Ectodermal cell (in vitro differentiated cells): ENCODE measurements around the gene DUSP10.

Experiments
- H3K27ac ChIP-seq: 2 replicates; pipeline ENCODE4 v1.7.0; 2013; ENCODE audit warnings: mild to moderate bottlenecking, low read depth, low read length; ENCODE audit not compliant: insufficient read depth, poor library complexity, severe bottlenecking
- H3K27me3 ChIP-seq: 2 replicates; pipeline ENCODE4 v1.7.0; 2013; ENCODE audit warnings: mild to moderate bottlenecking, low read length; ENCODE audit not compliant: insufficient read depth, control insufficient read depth, poor library complexity, severe bottlenecking
- H3K36me3 ChIP-seq: one replicate; pipeline ENCODE4 v1.7.0; 2013; ENCODE audit warnings: low read length; ENCODE audit not compliant: control insufficient read depth, insufficient read depth
- H3K4me1 ChIP-seq: one replicate; pipeline ENCODE4 v1.7.0; 2013; ENCODE audit warnings: low read length; ENCODE audit not compliant: control insufficient read depth, insufficient read depth
- H3K4me3 ChIP-seq: 2 replicates; pipeline ENCODE4 v1.7.0; 2013; ENCODE audit warnings: low read depth, low read length, control low read depth; ENCODE audit not compliant: insufficient read depth
- H3K9me3 ChIP-seq: 2 replicates; pipeline ENCODE4 v1.7.0; 2013; ENCODE audit warnings: mild to moderate bottlenecking, low read length, moderate library complexity; ENCODE audit not compliant: control insufficient read depth
- WGBS, 2 experiments: methylation state at CpG; one replicate each; pipeline ENCODE4 v1.1.7; 2013; ENCODE audit warnings: missing lambda C conversion rate in 2 of 2; 5-methylcytosine and 5-hydroxymethylcytosine counted together

DUSP10 gene

DNA sequence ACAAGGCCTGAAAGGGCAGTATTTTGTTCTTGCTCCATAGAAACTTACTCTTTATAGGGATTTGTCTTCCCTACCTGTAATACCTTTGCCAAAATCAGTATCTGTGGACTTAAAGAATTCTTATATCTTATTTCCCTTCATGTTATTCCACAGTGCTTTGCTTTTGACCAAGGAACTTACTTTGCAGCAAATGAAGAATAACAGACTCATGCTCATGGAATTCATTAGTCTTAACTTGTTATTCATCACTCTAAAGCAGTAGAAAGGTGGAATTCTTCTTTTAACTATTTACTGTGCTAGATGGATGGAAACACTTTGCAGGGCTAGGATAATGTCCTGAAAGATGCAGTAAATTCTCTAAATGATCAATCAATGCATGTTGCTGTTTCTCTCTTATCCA is 45.9 kb downstream of the DUSP10 start:
- Histone ChIP-seq H3K27ac (no peak overlapping the region), H3K4me3 (no peak overlapping the region), H3K27me3 (no peaks in the 10 kb centered on the region), H3K9me3 (no peaks in the 10 kb centered on the region), H3K36me3 (no peaks in the 10 kb centered on the region), H3K4me1 (no peaks in the 10 kb centered on the region)

GRCh38 chr1:221695301-221695700 is 46.6 kb downstream of the DUSP10 start:
- WGBS, 2 experiments: 86 to 100% methylated on average over 1 of the region's 1 CpG
- no peaks in the 10 kb centered on the region for H3K4me1 ChIP-seq
- H3K36me3 ChIP-seq: no peaks in the 10 kb centered on the region
- H3K4me3 ChIP-seq: no peak overlapping the region
- H3K27me3 ChIP-seq: no peaks in the 10 kb centered on the region
- H3K9me3 ChIP-seq: no peaks in the 10 kb centered on the region
- H3K27ac ChIP-seq: no peak overlapping the region

GRCh38 chr1:221694109-221694508 is 47.8 kb downstream of the DUSP10 start:
- Histone ChIP-seq H3K27ac (no peak overlapping the region), H3K27me3 (no peaks in the 10 kb centered on the region), H3K9me3 (no peaks in the 10 kb centered on the region), H3K4me3 (no peak overlapping the region), H3K36me3 (no peaks in the 10 kb centered on the region), H3K4me1 (no peaks in the 10 kb centered on the region)

- H3K4me3 ChIP-seq: no peak overlapping the region
- no peaks in the 10 kb centered on the region for H3K36me3 ChIP-seq
- H3K9me3 ChIP-seq: no peaks in the 10 kb centered on the region
- H3K27ac ChIP-seq: no peak overlapping the region
- 88 to 100% methylated on average over 1 to 2 of the region's 2 CpGs for WGBS, 2 experiments
- H3K4me1 ChIP-seq: no peaks in the 10 kb centered on the region
- no peaks in the 10 kb centered on the region for H3K27me3 ChIP-seq
These were observed 48.8 kb downstream of the DUSP10 start for GRCh38 chr1:221693087-221693486.

DNA sequence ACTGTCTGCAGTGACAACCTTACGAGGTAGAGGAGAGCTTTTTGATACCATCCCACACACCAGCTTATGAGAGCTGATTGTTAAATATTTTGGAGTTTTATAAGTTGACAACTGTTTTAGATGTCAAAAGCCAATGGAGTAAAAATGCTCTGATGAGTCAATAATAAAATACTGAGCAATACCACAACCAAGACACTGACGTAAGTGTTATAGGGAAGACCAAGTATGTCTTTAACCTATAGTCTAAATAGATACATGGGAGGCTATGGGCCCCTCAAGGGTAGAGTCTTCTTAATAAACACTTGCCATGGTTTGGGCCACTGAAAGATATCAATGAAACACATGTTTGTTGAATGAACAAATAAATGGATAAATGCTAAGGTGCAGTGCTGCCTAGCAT is 49.2 kb downstream of the DUSP10 start:
- Histone ChIP-seq H3K4me3 (no peak overlapping the region), H3K4me1 (no peaks in the 10 kb centered on the region), H3K36me3 (no peaks in the 10 kb centered on the region), H3K27me3 (no peaks in the 10 kb centered on the region), H3K27ac (no peak overlapping the region), H3K9me3 (no peaks in the 10 kb centered on the region)
- 0% methylated on average over 1 of the region's 2 CpGs; no CpG with 5 or more reads in 1 of the 2 experiments for WGBS, 2 experiments

DNA sequence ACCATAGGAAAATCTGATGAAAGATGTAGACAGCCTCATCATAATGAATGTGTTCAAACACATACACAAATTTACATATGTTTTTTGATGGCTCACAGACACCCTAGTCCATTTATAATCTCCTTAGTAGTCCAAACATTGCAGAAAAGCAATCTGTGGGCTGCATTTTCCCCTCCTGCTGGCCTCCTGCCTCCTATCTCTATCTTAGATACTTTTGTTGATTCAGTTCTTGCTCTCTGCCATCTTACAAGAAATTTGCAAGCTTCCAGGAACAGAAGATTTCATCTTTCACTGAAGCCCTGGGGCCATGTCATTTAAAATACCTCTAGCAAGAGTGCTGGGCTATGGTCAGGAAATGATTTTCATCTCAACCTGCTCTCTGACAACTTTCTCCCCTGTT is 50.6 kb downstream of the DUSP10 start:
- Histone ChIP-seq H3K27me3 (no peaks in the 10 kb centered on the region), H3K27ac (no peak overlapping the region), H3K4me3 (no peak overlapping the region), H3K4me1 (no peaks in the 10 kb centered on the region), H3K36me3 (no peaks in the 10 kb centered on the region), H3K9me3 (no peaks in the 10 kb centered on the region)

GRCh38 chr1:221690858-221691257 is 51.0 kb downstream of the DUSP10 start:
- H3K4me1 ChIP-seq: no peaks in the 10 kb centered on the region
- no peaks in the 10 kb centered on the region for H3K9me3 ChIP-seq
- no peak overlapping the region for H3K4me3 ChIP-seq
- H3K36me3 ChIP-seq: no peaks in the 10 kb centered on the region
- no peak overlapping the region for H3K27ac ChIP-seq
- WGBS, 2 experiments: 100% methylated on average over 1 of the region's 1 CpG
- H3K27me3 ChIP-seq: no peaks in the 10 kb centered on the region

DNA sequence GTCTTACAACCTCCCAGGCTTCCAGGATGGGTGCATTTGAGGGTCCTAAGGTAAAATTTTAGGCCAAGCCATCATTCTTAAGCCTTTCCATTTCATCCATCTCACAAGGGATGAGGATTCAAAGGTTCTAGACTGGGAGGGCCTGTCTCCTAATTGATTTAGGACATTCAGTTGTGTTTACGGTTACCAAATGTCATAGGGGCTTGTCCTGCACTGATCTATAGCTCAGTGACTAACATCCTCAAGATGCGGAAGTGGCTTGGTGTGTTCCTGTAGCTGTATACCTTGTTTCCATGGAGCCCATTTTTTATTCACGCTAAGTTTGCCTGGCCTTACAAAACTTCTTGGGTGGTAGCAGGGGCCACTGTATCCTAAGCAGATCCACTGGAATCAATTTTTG is 52.8 kb downstream of the DUSP10 start:
- no peaks in the 10 kb centered on the region for H3K36me3 ChIP-seq
- H3K4me3 ChIP-seq: no peak overlapping the region
- H3K9me3 ChIP-seq: no peaks in the 10 kb centered on the region
- WGBS, 2 experiments: 94 to 98% methylated on average over 3 of the region's 3 CpGs
- H3K27ac ChIP-seq: no peak overlapping the region
- no peaks in the 10 kb centered on the region for H3K4me1 ChIP-seq
- no peaks in the 10 kb centered on the region for H3K27me3 ChIP-seq

DNA sequence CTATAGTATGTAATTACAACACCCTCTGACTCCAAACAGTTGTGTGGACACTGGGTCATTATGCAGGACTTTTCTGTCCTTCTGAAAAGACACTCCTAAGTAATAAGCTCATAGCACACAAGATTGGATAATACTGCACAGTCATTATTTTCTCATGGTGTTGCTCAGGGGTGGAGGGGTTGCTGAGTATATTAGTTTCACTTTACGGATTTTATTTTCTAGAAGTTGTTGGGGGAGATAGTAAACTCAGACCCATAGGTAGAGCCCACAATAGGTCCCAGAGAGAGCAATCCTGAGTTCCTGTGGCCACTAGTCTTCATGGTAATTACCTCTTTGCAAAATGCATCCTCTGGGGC is 53.4 kb downstream of the DUSP10 start:
- no peaks in the 10 kb centered on the region for H3K36me3 ChIP-seq
- no peak overlapping the region for H3K27ac ChIP-seq
- H3K4me1 ChIP-seq: no peaks in the 10 kb centered on the region
- WGBS, 2 experiments: 87 to 100% methylated on average over 1 of the region's 1 CpG
- no peak overlapping the region for H3K4me3 ChIP-seq
- H3K27me3 ChIP-seq: no peaks in the 10 kb centered on the region
- no peaks in the 10 kb centered on the region for H3K9me3 ChIP-seq

DNA sequence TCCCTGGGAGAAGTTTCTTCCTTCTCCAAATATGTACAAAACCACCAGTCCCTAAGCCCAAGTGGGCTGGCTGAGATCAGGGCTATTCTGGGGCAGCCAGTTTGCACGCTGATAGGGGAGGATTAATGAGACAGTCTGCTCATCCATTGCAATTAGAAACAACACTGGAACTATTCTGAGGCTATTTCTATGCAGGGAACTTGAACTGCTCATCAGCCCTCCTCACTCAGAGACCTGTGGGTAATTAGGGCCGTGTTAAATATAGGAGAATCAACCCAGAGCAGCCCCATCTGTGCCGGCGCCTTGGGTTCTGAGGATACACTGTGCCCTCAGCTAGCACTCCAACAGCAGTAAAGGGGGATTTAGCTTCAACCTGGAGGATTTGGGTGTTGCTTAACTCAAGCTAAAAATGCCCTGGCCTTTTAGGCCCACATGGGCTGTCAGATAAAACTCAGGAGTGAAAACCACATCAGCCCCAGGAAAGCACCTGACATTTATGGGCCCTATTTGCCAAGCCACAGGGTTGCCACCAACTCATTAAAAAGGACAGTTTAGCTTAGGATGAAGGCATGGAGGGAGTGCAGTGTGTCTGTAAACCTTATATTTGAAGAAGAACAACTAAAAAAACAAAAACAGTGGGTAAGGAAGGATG is 53.9 kb downstream of the DUSP10 start:
- no peak overlapping the region for H3K4me3 ChIP-seq
- 89 to 92% methylated on average over 4 of the region's 4 CpGs for WGBS, 2 experiments
- no peak overlapping the region for H3K27ac ChIP-seq
- no peaks in the 10 kb centered on the region for H3K27me3 ChIP-seq
- H3K36me3 ChIP-seq: no peaks in the 10 kb centered on the region
- no peaks in the 10 kb centered on the region for H3K4me1 ChIP-seq
- no peaks in the 10 kb centered on the region for H3K9me3 ChIP-seq

GRCh38 chr1:221683681-221684080 is 58.2 kb downstream of the DUSP10 start:
- Histone ChIP-seq H3K36me3 (no peaks in the 10 kb centered on the region), H3K27ac (no peak overlapping the region), H3K27me3 (no peaks in the 10 kb centered on the region), H3K9me3 (no peaks in the 10 kb centered on the region), H3K4me1 (no peaks in the 10 kb centered on the region), H3K4me3 (no peak overlapping the region)
- 84% methylated on average over 2 of the region's 2 CpGs for WGBS, 2 experiments
